HG03442 (cell line): ENCODE measurements around the gene FIGNL2.

Experiments
- ATAC-seq: cut with Tn5 transposase; IDR thresholded peaks from one replicate; pipeline ENCODE4 v1.9.1; 2021; ENCODE audit warnings: mild to moderate bottlenecking, moderate library complexity; ENCODE audit not compliant: unreplicated experiment

Gene FIGNL2

GRCh38 chr12:51779876-51780275 is 68.6 kb downstream of the FIGNL2 start:
- ATAC-seq, result no peak

GRCh38 chr12:51777973-51778372 is 70.5 kb downstream of the FIGNL2 start:
- no peak for ATAC-seq

- ATAC-seq, result no peak
Measured at GRCh38 chr12:51777457-51777856, 71.1 kb downstream of the FIGNL2 start.

GRCh38 chr12:51774933-51775332 is 73.6 kb downstream of the FIGNL2 start:
- no peak for ATAC-seq

- ATAC-seq, result no peak
Measured at GRCh38 chr12:51773145-51773869, 75.2 kb downstream of the FIGNL2 start.

GRCh38 chr12:51771008-51771407 is 77.5 kb downstream of the FIGNL2 start:
- no peak for ATAC-seq
